UCSD-AML1 (cell line): ENCODE results near the gene VIPR1.
A peak's percentile ranks its signal among the peaks of the same experiment; 100 is the strongest.

Source experiments
- DNase-seq: peaks from one replicate; lab custom pipeline; 2025; ENCODE audit not compliant: unreplicated experiment; lab: John Stamatoyannopoulos, UW

VIPR1 gene

GRCh38 chr3:42502429-42503250 is at the start of gene VIPR1:
TSS of gene VIPR1 (plus strand) at chr3:42502643. CDS start at chr3:42502736, 93 bp downstream.
- peak; percentile 83 for DNase-seq

DNA sequence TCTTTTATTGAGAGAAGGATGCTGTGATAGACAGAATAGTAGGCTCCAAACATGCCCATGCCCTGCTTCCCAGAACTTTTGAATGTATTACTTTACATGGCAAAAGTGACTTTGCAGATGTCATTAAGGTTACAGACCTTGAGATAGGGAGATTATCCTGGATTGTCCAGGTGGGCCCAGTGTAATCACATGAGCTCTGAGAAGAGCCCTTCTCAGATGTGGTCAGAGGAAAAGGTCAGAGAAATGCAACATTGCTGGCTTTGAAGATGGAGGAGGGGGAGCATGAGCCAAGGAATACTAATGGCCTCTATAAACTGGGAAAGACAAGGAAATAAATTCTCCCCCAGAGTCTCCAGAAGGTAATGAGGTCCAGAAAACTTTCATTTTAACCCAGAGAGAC is 46.2 kb upstream of the VIPR1 start:
- no peak for DNase-seq

GRCh38 chr3:42459151-42459550 is 43.3 kb upstream of the VIPR1 start:
- no peak for DNase-seq

GRCh38 chr3:42461762-42462161 is 40.7 kb upstream of the VIPR1 start:
- no peak for DNase-seq

DNA sequence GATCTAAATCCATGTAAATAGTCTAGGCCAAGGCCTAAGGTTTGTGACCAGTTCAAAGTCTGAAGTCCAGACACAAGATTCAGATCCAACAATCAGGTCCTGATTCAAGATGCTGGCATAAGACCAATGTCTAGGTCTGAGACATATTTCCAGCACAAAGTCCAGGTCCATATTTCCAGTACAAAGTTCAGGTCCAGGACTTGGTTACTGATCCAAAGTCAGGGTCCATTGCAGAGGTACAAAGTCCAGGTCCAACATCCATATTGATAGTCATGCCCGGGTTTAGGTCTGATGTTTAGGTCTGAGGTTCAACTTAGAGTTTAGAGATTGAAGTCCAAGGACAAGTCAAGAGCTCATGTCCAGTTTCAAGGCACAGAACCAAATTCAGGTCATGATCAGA is 39.4 kb upstream of the VIPR1 start:
- DNase-seq, result no peak

- DNase-seq, result no peak
These were observed 34.3 kb upstream of the VIPR1 start for GRCh38 chr3:42468111-42468510.

- no peak for DNase-seq
These were observed 29.9 kb upstream of the VIPR1 start for GRCh38 chr3:42472555-42472954.

GRCh38 chr3:42473083-42473932 is 29.1 kb upstream of the VIPR1 start:
- no peak for DNase-seq

DNA sequence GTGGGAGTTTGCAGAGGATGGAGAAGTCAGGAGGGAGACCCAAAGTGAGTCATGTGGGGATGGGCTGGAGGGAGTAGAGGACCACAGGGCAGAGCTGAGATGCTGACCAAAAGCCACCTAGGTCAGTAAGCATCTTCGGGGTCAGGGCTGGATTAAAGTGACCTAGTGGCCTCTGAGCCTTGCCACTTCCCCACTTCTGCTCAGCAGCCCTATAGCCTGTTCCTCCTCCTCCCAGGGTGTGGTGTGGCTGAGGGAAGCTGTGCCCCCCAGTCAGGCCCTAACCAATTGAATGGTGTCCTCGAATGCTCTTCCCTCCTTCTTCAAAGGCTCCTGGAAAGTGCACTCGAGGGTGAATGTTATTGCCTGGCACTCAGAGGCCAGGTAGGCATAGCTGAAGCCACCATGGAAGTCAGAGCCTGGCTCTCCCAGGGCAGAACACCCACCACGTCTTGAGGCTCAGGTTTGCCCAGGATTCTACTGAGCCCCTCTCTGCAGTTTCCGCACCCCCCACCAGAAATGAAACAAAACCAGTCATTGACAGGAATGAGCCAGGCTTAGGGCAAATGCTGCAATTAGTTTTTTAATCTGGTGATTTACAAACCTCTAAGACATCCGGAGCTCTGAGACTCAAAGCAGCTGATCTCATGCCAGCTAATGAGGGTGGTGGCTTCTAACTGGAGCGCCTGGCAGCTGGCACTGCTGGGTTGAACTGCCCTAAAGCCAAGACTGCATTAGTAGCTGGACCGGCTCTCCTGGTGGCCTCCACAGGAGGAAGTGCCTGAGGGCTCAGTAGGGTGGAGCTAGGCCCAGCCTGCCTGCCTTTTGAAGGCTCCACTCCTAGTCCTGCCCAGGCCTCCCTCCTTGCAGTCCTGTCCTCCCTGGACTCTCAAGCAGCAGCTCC is 26.0 kb upstream of the VIPR1 start:
- DNase-seq, result no peak

- no peak for DNase-seq
These were observed 24.7 kb upstream of the VIPR1 start for GRCh38 chr3:42477696-42478095.

DNA sequence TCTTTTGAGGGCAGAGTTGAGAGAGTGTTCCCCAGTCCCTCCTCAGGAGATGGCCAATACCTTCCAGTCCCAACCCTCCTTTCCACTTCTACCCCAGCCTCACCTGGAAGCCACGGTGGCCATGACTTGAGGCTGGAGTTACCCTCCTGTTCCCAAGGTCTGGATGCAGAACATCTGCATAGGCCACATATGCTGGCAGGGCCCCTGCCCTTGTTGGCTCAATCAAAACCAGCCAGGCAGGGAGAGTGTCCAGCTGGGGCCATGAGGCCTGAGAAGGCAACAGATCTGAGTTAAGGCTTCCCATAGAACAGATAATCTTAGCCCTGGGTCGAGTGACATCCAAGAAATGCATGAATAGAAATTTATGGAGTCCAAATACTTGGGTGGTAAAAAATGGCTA is 23.6 kb upstream of the VIPR1 start:
- no peak for DNase-seq

GRCh38 chr3:42486814-42487565 is 15.5 kb upstream of the VIPR1 start:
- DNase-seq, result no peak

DNA sequence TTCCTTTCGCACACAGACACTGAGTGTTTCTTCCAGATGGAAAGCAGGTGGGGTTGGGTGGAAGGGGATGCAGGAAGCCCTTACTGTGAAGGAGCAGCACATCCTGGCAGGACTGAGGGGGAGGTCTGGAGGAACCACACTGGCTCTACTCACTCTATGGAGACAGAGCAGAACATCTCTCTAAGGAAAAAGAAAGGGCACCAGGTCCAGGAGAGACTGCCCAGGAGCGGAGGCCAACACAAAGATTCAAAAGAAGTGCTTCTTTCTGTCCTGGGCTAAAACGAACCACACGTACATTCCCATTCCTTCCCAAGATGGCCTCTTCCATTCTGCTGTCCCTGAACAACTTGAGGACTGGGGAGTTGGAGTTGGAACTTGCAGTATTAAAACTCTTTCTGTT is 13.8 kb upstream of the VIPR1 start:
- no peak for DNase-seq

DNA sequence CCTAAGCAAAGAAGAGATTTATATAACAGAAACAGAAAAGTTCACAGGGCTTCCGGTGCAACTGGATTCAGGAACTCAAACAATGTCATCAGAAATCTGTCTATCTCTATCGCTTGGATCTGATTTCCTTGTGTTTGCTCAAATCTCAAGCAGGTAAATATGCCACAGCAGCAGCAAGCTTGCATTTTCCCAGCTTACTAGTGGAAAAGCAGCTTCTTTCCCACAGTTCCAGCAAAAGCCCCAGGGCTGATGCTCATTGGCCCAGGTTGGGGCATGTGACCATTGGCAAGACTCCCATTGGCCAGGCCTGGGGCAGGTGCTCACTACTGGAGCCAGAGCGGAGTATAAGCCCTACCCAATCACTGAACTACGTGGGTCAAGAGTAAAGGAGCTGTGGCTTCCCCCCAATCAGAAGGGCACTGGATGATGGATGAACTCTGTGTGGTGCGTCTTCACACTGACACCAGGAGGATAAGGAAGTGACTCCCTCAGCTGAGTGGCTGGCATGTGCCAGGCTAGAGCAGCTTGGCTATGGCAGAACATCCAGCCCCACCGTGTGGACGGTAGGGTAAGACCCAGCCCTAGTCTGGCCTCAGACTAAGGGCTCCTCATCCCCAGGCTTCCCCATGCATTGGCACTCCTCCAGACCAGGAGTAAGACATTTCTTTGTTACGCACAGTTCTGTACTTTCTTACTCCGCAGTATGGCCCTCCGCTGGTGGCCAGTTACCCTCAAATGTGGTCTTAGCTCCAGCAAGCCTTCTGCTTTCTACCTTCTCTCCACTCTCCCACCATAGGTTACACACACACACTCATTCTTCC is 13.1 kb upstream of the VIPR1 start:
- DNase-seq, result no peak

DNA sequence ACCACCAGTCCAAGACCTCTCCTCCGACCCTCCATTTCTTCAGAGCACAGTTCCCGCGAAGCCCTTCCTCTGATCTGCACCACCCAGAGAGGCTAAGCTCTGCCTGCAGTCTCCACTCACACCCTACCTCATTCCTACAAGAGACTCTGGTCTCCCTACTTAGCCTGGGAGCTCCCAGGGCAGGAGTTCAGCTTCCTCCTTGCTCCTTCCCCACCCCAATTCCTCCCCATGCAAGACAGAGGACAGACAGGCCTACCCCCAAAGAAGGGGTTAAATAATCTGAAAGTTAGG is 12.6 kb upstream of the VIPR1 start:
- DNase-seq, result no peak

DNA sequence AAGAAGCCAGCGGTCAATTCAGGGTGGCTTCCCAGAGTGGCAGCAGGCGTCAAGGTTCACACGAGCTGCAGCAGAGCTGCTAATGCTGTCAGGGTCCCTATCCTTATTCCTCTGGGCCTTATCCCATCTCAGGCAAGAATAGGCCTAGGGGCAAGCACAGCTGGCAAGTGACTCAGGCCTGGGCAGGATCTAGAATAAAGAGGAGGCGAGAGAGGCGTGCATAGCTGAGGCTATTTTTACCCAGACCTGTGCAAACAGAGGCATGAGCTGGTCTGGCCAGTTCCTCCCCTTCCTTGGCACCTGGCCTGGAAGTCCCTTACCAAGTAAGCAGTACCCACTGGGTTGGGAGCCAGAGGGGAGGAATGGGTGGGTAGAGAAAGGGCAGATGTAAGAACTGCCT is 12.2 kb upstream of the VIPR1 start:
- DNase-seq, result no peak

DNA sequence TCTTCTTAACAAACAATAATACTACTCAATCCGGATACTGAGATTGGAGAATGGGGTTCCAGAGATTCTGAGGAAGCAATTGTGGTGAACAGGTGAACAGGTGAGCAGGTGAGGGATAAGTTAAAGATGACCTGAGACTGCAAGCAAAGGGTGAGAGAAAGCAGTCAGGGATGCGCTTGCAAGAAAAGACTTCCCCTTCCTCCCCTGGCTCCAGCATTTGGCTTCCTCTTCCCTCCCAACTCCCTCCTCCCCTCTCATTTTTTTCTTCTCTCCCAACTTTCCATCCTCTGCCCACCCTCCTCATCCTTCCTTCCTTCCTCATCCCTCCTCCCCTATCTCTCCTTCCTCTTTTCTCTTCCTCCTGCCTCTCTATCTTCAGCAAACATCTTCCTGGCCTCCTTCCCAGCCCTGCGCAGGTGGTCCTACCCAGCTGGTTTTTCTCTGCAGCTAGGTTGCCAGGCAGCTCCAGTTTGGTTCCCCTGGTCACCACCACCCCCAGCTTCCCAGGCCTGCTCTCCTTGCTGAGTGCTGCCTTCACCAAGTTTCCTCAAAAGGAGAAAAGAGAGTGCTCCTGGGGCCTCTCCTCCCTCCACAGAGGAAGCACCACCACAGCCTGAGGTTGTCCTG is 10.4 kb upstream of the VIPR1 start:
- peak; percentile 43 for DNase-seq

- no peak for DNase-seq
These were observed 9.8 kb upstream of the VIPR1 start for GRCh38 chr3:42492508-42493080.
